Umbilical cord (tissue), 2 donors: Measurements from ENCODE around the gene FNDC3B. TPM values are rescaled to one million over a fixed set of nuclear protein-coding genes. Genes with fewer than 3 reads are reported as not detected.

ENCODE experiments used
- DNase-seq: peaks from one replicate; pipeline ENCODE4 v3.0.0-alpha.2; 2015; ENCODE audit warnings: low spot score
- total RNA-seq: library from RNA; depleted of rRNA; stranded (reverse); fragments of >200 nt; gene quantifications from one replicate; pipeline ENCODE4 v1.2.3, GENCODE V29; 2014; ENCODE audit warnings: low replicate concordance; ENCODE audit not compliant: insufficient read depth

Gene FNDC3B
- total RNA-seq, 1 donor from 2014 or later, result 266 TPM

DNA sequence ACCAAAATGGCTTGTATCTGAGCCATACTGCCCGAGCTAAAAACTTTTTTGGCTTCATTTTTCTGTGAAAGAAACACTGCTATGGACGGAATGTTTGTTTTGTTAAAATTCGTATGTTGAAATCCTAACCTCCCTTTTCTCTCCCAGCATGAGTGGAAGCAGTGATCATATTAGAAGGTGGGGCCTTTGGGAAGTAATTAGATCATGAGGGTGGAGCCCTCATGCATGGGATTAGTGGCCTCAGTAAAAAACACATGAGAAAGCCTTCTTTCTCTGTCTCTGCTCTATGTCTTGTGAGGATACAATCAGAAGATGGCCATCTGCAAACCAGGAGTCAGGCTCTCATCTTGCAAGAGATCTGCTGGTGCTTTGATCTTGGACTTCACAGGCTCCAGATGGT lies 7.4 kb upstream of the FNDC3B start:
- DNase-seq, result peak; percentile 93

DNA sequence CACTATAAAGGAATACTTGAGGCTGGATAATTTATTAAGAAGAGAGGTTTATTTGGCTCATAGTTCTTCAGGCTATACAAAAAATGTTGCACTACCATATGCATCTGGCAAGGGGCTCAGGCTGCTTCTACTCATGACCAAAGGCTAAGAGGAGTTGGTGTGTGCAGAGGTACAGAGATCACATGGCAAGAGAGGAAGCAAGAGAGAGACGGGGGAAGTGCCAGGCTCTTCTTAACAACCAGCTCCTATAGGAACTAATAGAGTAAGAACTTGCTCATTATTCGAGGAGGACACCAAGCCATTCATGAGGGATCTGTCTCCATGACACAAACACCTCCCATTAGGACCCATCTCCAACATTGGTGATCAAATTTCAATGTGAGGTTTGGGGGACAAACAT lies 6.0 kb upstream of the FNDC3B start:
- DNase-seq, result no peak

DNA sequence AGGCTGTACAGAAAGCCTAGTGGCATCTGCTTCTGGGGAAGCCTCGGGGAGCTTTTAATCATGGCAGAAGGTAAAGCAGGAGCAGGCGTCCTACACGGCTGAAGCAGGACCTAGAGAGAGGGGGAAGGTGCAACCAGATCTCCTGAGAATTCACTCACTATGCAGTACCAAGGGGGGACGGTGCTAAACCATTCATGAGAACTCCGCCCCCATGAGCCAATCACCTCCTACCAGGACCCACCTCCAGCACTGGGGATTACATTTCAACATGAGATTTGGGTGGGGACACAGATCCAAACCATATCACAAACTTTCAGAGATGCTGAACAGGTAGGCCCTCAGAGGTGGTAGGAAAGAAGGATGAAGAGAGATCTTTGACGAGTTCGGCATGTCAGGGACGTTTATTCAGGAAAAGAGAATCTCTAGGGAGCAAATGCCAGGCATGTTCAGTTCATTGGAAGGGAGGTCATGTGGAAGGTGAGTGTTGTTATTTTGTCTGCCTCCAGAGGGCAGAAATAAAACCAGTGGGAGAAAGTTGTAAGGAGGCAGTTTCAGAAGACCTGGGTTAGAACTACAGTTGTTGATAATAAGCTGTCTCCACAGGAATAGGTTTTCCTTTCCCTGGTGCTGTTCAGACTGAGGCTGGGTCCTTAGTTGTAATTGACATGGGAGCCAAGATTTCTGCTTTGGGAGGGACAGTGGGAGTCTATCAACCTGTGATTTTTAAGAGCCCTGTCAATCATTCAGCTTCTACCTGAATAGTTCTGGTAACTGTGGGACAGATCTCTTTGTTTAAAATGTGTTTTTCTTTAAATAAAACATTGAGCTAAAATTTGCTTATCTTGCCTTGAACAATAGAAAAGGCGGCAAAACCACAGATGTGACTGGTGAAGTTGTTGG lies 4.3 kb upstream of the FNDC3B start:
- DNase-seq, result no peak

DNA sequence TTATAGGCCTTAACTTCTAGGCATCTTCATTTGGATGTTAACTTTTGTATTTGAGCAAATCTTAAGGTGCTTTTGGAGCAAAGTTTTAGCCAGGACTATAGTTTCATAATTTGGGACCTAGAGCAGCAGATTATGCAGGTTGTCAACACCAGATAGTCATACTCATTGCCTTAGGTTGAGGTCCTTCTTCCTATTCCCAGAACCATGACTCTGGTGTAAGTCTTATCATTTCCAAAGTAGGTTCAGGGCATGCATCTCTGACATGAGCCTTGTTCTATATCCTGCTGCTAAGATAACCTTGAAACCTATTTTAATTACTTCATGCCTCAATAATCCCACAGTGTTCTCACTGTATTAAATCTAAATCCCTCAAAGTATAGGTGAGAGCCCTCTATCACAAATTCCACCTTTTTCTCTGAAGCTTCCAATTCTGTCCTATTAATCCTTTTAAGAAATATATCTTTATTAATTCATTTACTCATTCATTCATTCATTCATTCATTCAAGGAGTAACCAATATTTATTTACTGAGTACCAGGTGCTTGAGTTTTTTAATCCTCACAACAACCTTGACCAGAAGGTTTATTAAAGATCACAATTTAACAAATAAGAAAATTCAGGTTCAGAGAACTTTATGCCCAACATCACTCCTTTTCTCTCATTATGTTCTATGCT lies 2.7 kb upstream of the FNDC3B start:
- no peak for DNase-seq

DNA sequence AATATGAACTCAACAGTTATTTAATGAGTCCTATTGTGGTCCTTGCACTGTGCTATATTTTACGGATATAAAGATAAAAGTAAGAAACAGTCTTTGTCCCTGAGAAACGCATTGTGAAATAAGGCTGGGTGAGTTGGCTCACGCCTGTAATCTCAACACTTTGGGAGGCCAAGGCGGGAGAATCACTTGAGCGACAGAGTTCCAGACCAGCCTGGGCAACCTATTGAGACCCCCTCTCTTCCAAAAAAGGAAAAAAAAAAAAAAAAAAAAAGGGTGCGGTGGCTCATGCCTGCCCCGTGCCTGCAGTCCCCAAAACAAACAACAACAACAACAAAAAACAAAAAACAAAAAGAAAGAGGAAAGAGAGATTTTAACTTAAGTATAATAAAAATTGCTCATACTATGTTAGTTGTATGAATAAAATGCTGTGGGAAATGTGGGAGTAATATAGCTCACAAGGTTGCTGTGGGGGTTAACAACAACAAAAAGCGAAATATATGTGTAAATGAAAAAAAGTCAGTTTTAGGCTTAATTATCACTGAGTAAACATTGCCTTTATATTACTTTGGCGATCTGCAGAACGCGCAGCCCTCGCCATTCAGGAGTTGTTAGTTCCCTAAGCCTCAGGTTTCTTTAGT lies 461 bp upstream of the FNDC3B start:
- peak; percentile 57 for DNase-seq

DNA sequence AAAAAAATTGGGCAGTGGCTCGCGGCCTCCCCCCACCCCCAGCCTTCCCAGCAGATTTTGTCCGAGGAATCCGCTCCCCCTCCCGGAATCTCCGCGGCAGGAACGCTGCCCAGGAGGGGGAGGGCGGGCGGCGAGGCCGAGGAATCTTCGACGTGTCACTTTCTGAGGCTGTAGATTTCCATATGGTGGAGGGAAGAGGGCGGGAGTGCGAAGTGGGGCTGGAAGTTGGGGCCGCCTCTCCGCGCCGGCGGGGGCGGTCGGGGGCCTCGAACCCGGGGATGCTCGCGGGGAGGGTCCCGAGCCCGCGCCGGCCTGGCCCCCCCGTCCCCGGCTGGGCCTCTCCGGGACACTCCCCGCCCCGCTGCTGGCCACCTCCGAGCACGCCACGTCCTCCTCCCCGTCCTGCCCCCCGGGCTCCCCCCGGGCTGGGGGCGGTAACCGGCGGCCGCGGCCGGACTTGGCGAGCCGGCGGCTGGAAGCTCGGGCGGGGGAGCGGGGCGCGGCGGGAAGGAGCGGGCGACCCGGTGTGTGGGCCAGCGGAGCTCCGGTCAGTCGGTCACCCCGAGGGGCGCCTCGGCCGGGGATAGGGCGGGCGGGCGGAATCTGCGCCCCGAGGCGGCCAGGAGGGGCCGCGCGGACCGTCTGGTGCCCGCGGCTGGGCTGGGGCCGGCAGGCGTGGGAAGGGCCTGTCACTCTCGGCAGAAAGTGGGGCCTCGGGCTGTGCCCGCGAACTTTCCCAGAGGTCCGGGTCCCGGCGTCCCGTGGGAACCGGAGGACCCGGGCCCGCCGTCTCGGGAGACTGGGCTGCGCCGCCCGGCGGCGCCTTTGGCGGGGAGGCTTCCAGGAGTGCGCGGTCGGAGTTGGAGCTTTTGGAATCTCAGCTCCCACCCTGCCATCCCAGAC lies 951 bp downstream of the FNDC3B start:
- peak; percentile 93 for DNase-seq

DNA sequence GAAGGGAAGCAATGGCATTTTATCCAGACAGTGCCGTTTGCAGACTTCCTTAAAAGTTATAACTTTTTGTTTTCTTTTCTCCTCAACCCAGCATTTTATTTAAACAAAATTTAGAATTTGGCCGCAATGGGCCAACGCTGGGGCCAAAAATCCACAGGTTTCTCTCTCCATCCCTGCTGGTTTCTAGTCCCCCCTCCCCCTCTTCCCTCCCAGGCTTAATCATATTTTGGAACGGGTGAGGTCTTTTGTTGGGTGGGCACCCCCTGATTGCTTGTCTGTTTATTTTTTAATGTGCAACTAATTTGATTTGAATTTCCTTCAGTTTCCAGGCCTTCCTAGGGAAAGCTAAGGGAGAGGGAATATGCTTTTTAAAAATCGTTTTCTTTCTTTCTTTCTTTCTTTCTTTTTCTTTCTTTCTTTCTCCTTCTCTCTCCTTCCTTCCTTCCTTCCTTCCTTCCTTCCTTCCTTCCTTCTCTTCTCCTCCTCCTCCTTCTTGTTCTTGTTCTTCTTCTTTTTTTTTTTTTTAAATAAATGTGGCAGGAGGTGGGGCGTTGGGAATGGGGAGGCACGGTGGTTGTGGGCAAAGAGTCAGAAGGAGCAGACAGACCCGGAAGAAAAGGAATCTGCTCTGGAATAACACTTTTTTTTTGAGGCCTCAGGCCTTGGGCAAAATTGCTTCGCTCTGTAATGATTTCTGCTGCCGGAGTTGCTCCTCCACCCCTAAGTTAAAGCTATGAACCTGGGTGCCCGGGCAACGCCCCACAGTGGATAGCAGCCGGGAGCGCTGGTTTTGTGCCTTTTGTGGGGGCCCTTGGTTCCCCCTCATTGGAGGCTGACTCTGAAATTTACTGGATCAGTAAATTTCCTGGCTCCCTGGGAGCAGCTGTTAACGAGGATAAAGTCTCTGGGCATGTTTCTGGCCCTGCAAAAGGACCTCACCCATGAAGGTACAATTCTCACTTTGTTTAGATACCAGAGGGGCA lies 1.9 kb downstream of the FNDC3B start:
- peak; percentile 72 for DNase-seq

DNA sequence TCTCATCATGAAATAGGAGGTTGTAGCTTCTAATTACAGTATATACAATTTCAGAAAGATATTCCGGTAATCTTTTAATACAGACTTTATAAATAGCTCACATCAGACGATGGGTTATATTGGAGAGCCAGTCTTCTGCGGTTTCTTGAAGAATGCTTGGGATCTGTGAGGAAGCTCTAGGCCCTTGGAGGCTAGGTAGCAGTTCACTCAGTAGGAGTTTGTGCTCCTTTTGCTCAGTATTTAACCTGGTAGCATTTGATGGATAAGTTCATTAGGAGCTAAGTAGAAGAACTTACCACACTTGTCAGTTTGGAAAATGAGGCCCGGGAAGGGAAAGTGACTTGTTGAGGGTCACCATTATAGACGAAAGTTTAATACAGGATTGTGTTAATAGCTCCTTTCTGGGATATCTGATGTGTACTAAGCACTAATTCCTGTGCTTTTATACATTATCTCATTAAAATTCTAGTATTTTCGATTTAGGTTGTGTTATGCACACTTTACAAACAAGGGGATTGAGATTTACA lies 2.8 kb downstream of the FNDC3B start:
- DNase-seq, result peak; percentile 46

DNA sequence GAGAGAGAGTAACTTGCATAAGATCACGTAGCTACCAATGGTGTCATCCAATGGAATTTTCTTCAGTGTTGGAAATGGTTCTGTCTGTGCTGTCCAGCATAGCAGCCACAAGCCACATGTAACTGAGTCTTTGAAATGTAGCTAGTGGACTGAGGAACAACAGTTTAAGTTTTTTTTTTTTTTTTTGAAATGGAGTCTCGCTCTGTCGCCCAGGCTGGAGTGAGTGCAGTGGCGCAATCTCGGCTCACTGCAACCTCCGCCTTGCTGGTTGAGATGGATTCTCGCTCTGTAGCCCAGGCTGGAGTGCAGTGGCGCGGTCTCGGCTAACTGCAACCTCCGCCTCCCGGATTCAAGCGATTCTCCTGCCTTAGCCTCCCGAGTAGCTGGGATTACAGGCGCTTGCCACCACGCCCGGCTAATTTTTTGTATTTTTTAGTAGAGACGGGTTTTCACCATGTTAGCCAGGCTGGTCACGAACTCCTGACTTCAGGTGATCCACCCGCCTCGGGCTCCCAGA lies 3.3 kb downstream of the FNDC3B start:
- DNase-seq, result peak; percentile 61

DNA sequence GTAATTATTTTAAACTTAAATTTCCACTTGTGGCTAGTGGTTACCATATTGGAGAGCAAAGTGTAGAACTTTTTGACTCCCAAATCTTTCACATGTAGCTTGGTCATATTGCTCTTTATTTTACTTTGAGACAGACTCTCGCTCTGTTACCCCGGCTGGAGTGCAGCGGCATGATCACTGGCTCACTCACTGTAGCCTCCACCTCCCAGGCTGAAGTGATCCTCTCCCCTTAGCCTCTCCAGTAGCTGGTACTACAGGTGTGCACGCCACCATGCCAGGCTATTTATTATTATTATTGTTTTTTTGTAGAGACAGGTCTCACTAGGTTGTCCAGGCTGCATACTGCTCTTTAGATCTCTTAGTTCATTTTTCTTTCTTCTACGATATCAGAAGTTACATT lies 3.9 kb downstream of the FNDC3B start:
- DNase-seq, result no peak

DNA sequence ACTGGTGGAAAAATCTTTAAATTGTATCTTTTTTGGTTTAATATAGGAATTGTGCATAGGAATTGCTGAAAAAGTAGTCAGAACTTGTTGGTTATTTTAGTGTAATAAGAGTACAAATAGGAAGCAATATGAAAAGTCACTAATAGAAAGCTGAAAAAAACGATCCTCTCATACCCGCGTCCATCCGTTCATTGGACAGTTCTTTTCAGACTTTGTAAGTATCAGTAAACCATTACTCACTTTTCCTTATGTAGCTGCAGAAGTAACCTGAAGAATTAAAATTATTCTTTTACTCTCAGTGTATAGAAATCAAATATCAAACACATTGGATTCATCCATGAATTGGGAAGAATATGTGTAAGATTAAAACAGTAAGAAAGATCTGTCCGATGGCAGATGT lies 4.4 kb downstream of the FNDC3B start:
- no peak for DNase-seq

DNA sequence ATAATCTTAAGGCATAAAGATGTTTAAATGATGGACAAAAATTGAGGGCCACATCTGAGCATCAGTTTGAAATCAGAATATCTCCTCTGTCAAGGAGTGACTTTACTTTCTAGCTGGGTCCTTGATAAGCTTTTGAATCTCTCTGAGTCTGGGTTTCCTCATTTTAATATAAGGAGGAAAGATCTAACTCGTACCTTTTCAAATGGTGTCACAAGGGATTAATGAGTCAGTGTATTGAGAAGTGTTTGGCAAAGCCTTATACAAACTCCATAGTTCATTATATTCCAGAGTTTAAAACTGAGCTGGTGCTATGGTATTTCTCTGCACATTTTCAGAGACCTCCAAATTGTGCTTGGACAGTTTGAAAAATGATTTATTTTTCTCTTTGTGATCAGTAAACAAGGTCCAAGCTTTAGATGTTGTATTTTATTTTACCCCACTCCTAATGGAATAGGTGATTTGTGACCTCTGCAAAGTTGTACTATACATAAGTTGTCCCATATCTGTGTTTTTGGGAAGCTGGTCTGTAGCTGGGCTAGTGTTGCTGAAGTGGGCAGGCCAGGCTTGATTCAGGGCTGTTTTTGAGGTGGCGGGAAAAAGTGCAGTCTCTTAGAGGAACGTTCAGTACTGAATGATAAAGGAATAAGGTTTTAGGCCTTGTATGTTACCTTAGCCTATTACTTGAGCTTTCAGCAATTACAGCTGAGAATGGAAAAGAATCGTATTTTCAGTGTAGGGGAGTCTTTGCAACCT lies 5.6 kb downstream of the FNDC3B start:
- no peak for DNase-seq

DNA sequence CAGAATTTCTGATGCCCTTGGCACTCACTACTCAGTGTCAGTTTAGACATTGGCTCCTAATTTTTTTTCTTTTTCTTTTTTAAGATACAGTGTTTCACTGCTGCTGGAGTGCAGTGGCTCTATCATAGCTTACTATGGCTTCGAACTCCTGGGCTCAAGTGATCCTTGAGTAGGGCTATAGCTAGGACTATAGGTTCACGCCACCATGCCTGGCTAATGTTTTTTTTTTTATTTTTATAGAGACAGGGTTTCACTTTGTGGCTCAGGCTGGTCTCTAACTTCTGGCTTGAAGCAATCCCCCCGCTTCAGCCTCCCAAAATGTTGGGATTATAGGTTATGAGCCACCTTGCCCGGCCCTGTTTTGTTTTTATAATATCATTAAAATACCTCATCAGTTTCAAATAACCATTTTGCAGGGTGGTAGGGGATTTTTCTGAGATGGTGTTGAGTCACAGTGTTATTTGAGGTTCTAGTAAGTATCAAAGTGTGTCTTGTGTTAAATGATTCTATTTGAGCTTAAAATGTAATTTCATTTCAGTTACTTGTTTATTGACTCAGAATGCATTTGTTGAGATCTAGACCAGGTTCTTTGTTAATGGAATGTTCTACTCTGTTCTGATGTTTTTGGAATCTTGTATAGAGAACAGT lies 7.0 kb downstream of the FNDC3B start:
- DNase-seq, result no peak

DNA sequence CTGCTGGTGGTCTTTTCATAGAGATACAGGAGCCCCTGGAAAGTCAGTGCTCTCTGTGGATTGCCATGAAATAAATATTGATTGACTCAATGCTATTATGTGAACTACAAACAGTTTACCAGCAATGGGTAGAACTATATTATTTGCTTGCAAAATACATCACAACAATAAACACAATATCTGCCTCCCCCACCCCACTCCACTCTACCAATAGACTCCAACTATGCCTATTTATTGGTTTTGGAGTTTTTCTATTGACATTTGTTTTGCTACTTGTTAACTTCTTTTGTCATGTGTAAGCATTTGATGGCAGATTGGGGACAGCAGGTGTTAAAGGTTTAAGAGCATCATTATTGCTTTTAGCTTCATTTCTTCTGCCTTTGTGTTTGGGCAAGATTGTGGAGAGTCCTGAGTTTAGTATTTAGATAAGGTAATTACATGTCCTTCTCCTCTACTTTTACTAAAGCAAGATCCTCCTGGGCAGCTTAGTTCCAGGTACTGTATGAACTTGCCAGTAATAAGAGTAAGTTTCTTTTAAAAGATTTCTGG lies 8.3 kb downstream of the FNDC3B start:
- DNase-seq, result no peak

DNA sequence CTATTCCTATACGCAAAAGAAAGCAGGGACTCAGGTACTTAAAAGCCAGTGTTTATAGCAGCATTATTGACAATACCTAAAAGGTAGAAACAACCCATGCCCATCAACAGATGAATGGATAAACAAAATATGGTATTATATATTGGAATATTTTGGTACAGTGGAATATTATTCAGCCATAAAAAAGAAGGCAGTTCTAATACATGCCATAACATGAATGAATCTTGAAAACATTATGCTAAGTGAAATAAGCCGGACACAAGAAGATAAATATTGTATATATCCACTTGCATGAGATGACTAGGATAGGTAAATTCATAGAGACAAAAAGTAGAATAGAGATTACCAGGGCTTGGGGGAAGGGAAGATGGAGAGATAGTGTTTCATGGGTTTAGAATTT lies 9.2 kb downstream of the FNDC3B start:
- DNase-seq, result no peak

DNA sequence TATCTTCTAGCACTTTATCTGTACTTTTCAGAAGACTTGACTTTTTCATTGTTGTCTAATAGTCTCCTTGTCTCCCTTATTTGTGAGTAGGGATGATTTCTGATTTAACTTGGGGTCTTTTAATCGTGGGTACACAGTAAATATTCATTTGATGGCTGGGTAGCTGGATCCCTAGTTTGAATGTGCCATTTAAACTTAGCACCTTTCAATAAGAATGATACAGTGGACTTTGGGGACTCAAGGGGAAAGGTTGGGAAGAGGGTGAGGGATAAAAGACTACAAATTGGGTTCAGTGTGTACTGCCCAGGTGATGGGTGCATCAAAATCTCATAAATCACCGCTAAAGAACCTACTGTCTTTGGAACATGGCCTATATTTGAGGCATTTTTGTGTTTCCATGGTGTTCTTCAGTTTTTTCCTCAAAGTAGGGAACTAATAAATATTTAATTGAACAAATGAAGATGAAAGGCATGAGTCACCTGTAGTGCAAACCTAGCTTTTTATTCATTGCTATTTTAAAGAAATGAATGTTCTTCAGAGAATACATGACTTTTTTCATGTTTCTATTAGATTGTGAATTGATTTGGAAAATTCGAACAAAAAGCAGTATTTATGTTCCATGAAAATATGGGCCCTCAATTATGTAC lies 12.1 kb downstream of the FNDC3B start:
- no peak for DNase-seq

DNA sequence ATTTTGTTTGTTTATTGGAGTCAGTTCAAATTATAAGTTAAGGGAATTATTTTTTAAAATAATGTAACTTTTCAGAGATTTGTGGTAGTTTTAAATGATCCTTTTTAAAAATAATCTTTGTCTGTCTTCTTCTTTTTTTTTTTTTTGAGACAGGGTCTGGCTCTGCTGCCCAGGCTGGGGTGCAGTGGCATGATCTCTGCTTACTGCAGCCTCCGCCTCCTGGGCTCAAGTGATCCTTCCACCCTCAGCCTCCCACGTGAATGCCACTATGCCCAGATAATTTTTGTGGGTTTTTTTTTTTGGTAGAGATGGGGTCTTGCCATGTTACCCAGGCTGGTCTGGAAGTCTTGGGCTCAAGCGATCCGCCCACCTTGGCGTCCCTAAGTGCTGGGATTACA lies 12.6 kb downstream of the FNDC3B start:
- no peak for DNase-seq

DNA sequence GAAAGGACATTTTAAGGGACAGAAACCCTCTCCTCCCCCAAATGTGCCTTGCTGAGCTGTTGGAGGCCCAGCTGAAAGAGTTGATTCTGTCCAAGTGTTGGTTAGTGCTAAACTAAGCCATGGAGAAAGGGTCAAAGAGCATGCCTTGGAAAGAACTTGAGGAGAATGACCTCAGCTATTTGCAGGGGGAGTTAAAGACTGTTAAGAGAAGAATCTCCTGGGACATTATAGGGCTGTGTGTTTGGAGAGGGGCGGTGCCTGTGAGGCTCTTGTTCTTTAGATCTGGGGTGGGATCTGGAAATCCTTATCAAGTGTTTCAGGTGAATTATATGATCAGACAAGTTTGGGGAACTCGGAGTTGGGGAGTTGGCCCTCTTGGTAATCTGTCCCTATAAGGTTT lies 13.0 kb downstream of the FNDC3B start:
- DNase-seq, result no peak
